Mucosa of rectum (tissue), 2 donors: ENCODE data around the gene TMEM121B.

Experiments
- H3K27ac ChIP-seq, 2 donors: one replicate each; pipeline ENCODE4 v1.7.0; 2013; ENCODE audit warnings: inconsistent platforms in 2 of 2, low read depth in 2 of 2, low read length in 2 of 2
- H3K27me3 ChIP-seq, 2 donors: one replicate each; pipeline ENCODE4 v1.7.0; 2013; ENCODE audit warnings: low read length in 2 of 2; ENCODE audit not compliant: control insufficient read depth in 2 of 2, insufficient read depth in 2 of 2
- H3K36me3 ChIP-seq, 2 donors: one replicate each; pipeline ENCODE4 v1.7.0; 2013; ENCODE audit warnings: low read length in 2 of 2; ENCODE audit not compliant: control insufficient read depth in 2 of 2, insufficient read depth in 2 of 2
- H3K4me1 ChIP-seq, 2 donors: one replicate each; pipeline ENCODE4 v1.7.0; 2013; ENCODE audit warnings: low read length in 2 of 2, mild to moderate bottlenecking in 1 of 2; ENCODE audit not compliant: control insufficient read depth in 2 of 2, insufficient read depth in 2 of 2
- H3K4me3 ChIP-seq, 2 donors: one replicate each; pipeline ENCODE4 v1.7.0; 2013; ENCODE audit warnings: low read length in 2 of 2
- H3K9ac ChIP-seq, 2 donors: one replicate each; pipeline ENCODE4 v1.7.0; 2013; ENCODE audit warnings: low read length in 2 of 2, low read depth in 1 of 2, mild to moderate bottlenecking in 1 of 2
- H3K9me3 ChIP-seq, 2 donors: one replicate each; pipeline ENCODE4 v1.7.0; 2013; ENCODE audit warnings: low read length in 2 of 2; ENCODE audit not compliant: control insufficient read depth in 2 of 2
- donor health status: healthy.
- donor health status: Normal muscosa, but diverticular disease.

The TMEM121B gene

DNA sequence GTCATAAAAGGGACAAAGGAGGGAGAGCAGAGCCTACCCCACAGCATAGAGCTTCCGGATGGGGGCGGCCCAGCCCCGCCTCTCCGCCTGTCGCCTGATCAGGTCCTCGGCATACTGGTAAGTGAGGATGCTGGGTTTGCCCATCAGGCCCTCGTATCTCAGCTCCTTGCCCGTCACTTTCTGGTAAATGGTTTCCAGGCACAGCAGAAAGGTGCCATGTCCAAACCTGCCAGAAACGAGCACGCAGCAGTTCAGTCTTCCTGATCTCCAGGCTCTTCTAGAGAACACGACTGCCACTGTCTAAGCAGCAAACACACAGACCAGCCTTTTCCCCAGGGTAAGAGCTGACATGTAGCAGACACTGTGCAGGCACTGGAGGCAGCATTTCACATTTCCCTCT, 17.4 kb upstream of the TMEM121B start:
- Histone ChIP-seq H3K4me1 (no peaks in the 10 kb centered on the region), H3K36me3 (peaks cover 28 to 39% of the 10 kb centered on the region in 2 donors), H3K27ac (no peak overlapping the region)

GRCh38 chr22:17137861-17138425, 16.8 kb upstream of the TMEM121B start:
- no peaks in the 10 kb centered on the region for H3K27me3 ChIP-seq
- H3K4me3 ChIP-seq = no peak overlapping the region
- no peak overlapping the region for H3K9ac ChIP-seq
- no peaks in the 10 kb centered on the region for H3K9me3 ChIP-seq
- H3K27ac ChIP-seq = no peak overlapping the region
- no peaks in the 10 kb centered on the region for H3K4me1 ChIP-seq
- peaks cover 24 to 34% of the 10 kb centered on the region in 2 donors for H3K36me3 ChIP-seq

More for the DNA sequence above, 17.4 kb upstream of the TMEM121B start:
- Histone ChIP-seq H3K9ac (no peak overlapping the region), H3K9me3 (no peaks in the 10 kb centered on the region), H3K4me3 (no peak overlapping the region), H3K27me3 (no peaks in the 10 kb centered on the region)

DNA sequence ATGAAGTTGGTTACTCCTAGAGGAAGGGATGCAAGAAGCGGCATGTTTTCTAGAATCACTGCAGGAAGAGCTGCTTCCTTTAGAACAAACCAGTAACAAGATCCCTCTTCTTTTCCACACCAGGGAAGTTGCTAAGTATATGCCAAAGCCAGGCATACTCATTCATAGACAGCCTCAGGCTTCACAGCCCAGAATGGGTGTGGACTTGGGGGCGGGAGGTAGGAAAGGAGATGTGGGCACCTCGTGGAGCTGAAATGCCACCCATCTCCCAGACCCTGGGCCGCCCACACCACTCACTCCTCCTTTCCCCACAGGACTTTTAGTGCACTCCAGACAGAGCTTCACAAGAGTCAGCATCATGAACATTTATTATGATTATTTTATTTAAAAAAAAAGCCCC, 16.0 kb upstream of the TMEM121B start:
- Histone ChIP-seq H3K27ac (no peak overlapping the region), H3K36me3 (peaks cover 24 to 31% of the 10 kb centered on the region in 2 donors), H3K4me1 (no peaks in the 10 kb centered on the region)

GRCh38 chr22:17135153-17135760, 14.1 kb upstream of the TMEM121B start:
- H3K36me3 ChIP-seq = peaks cover 12 to 18% of the 10 kb centered on the region in 2 donors
- no peaks in the 10 kb centered on the region for H3K4me1 ChIP-seq
- H3K27me3 ChIP-seq = no peaks in the 10 kb centered on the region
- no peak overlapping the region for H3K9ac ChIP-seq
- no peak overlapping the region for H3K4me3 ChIP-seq
- no peak overlapping the region for H3K27ac ChIP-seq
- no peaks in the 10 kb centered on the region for H3K9me3 ChIP-seq

More for the DNA sequence above, 16.0 kb upstream of the TMEM121B start:
- Histone ChIP-seq H3K9me3 (no peaks in the 10 kb centered on the region), H3K9ac (no peak overlapping the region), H3K27me3 (no peaks in the 10 kb centered on the region), H3K4me3 (no peak overlapping the region)

GRCh38 chr22:17133137-17133536, 12.0 kb upstream of the TMEM121B start:
- no peaks in the 10 kb centered on the region for H3K27me3 ChIP-seq
- H3K4me1 ChIP-seq = no peaks in the 10 kb centered on the region
- no peak overlapping the region for H3K27ac ChIP-seq

DNA sequence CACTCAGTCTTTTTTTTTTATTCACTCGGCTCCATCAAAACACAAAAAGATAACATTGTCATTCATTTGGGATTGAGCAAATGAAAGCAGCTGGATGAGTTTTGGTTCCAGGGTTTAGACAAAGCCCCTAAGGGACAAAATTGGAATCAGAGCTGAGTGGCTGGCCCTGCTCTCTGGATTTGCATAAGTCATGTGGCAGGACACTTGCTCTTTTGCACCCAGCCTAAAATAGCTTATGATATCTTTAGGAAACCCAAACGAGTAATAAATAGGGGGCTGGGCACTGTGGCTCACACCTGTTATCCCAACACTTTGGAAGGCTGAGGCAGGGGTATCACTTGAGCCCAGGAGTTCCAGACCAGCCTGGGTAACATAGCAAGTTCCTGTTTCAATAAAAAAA, 11.0 kb upstream of the TMEM121B start:
- Histone ChIP-seq H3K9me3 (no peaks in the 10 kb centered on the region), H3K4me3 (no peak overlapping the region), H3K27me3 (no peaks in the 10 kb centered on the region), H3K9ac (no peak overlapping the region), H3K4me1 (no peaks in the 10 kb centered on the region), H3K27ac (no peak overlapping the region), H3K36me3 (peaks cover 0 to 2% of the 10 kb centered on the region in 2 donors)

More at GRCh38 chr22:17133137-17133536, 12.0 kb upstream of the TMEM121B start:
- H3K36me3 ChIP-seq = peaks cover 7 to 8% of the 10 kb centered on the region in 2 donors
- H3K4me3 ChIP-seq = no peak overlapping the region
- no peaks in the 10 kb centered on the region for H3K9me3 ChIP-seq
- no peak overlapping the region for H3K9ac ChIP-seq

GRCh38 chr22:17131686-17132085, 10.5 kb upstream of the TMEM121B start:
- Histone ChIP-seq H3K4me3 (no peak overlapping the region), H3K9me3 (no peaks in the 10 kb centered on the region), H3K4me1 (no peaks in the 10 kb centered on the region), H3K36me3 (no peaks in the 10 kb centered on the region), H3K27ac (no peak overlapping the region), H3K27me3 (no peaks in the 10 kb centered on the region), H3K9ac (no peak overlapping the region)

- H3K36me3 ChIP-seq = no peaks in the 10 kb centered on the region
- H3K4me3 ChIP-seq = no peak overlapping the region
- no peaks in the 10 kb centered on the region for H3K4me1 ChIP-seq
- H3K9ac ChIP-seq = no peak overlapping the region
- no peak overlapping the region for H3K27ac ChIP-seq
- H3K9me3 ChIP-seq = no peaks in the 10 kb centered on the region
- no peaks in the 10 kb centered on the region for H3K27me3 ChIP-seq
Observed at GRCh38 chr22:17130199-17130598, 9.0 kb upstream of the TMEM121B start.

- Histone ChIP-seq H3K4me3 (peak overlapping the region in 1 of 2 donors; percentile 28), H3K27ac (no peak overlapping the region)
Observed at GRCh38 chr22:17120711-17121232, 388 bp downstream of the TMEM121B start.

DNA sequence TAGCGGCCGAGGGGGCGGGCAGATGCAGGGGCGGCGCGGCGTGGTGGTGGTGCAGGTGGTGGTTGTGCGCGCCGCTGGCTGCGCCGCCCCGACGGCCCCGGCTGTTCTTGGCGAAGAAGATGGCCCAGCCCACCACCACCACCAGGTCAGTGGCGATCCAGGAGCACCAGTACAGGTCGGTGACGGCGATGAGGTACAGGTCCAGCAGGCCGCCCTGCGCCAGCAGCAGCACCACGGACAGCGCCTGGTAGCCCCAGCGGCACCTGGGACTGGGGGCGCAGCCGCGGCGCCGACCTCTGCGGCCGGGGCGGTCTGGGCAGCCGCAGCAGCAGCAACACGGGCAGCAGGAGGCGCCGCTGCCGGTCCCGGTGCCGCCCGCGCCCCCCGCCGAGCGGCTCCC, 879 bp downstream of the TMEM121B start:
- Histone ChIP-seq H3K9ac (no peak overlapping the region), H3K4me3 (no peak overlapping the region), H3K4me1 (peaks cover 6 to 9% of the 10 kb centered on the region in 2 donors), H3K36me3 (no peaks in the 10 kb centered on the region), H3K9me3 (no peaks in the 10 kb centered on the region), H3K27ac (no peak overlapping the region), H3K27me3 (peaks cover 11 to 21% of the 10 kb centered on the region in 2 donors)

More at GRCh38 chr22:17120711-17121232, 388 bp downstream of the TMEM121B start:
- H3K9ac ChIP-seq = no peak overlapping the region
- no peaks in the 10 kb centered on the region for H3K36me3 ChIP-seq
- peaks cover 11 to 21% of the 10 kb centered on the region in 2 donors for H3K27me3 ChIP-seq
- no peaks in the 10 kb centered on the region for H3K9me3 ChIP-seq
- peaks cover 6 to 9% of the 10 kb centered on the region in 2 donors for H3K4me1 ChIP-seq
